Mucosa of stomach (tissue), 1 donor: ENCODE measurements around the gene CYTH4.

Experiments
- H3K27me3 ChIP-seq: one replicate; pipeline ENCODE4 v1.7.0; 2013; ENCODE audit warnings: mild to moderate bottlenecking, low read length; ENCODE audit not compliant: control insufficient read depth, insufficient read depth
- H3K36me3 ChIP-seq: one replicate; pipeline ENCODE4 v1.7.0; 2013; ENCODE audit warnings: low read length; ENCODE audit not compliant: control insufficient read depth, insufficient read depth
- H3K4me1 ChIP-seq: one replicate; pipeline ENCODE4 v1.7.0; 2013; ENCODE audit warnings: mild to moderate bottlenecking, low read length; ENCODE audit not compliant: control insufficient read depth, insufficient read depth
- H3K4me3 ChIP-seq: one replicate; pipeline ENCODE4 v1.7.0; 2013; ENCODE audit warnings: low read length
- H3K9ac ChIP-seq: one replicate; pipeline ENCODE4 v1.7.0; 2013; ENCODE audit warnings: mild to moderate bottlenecking, low read length, moderate library complexity
- H3K9me3 ChIP-seq: one replicate; pipeline ENCODE4 v1.7.0; 2013; ENCODE audit warnings: mild to moderate bottlenecking, low read length, moderate library complexity; ENCODE audit not compliant: control insufficient read depth
- donor health status: Pancreatic carcinoma.

Gene CYTH4

DNA sequence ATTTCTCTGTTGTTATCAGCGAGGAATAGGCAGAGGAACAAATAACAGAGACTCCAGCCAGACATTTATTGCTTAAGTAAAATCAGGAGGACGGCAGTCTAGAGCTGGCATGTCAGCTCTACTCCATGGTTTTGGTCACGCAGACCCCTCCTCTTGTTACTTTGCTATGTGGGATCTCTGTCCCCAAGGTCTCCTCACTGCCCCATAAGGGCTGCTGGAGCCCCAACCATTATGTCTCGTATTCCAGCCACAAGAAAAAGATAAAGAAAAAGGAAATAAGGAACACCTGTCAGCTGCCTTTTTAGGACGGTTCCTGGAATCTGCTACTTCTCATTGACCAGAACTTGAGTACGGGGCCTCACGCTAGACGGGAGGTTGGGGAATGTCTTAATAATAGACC is 74.6 kb downstream of the CYTH4 start:
- Histone ChIP-seq H3K27me3 (peaks cover 3% of the 10 kb centered on the region), H3K4me3 (no peak overlapping the region), H3K36me3 (no peaks in the 10 kb centered on the region), H3K9me3 (no peaks in the 10 kb centered on the region), H3K9ac (no peak overlapping the region), H3K4me1 (no peaks in the 10 kb centered on the region)

- Histone ChIP-seq H3K4me3 (no peak overlapping the region), H3K27me3 (peaks cover 3% of the 10 kb centered on the region), H3K4me1 (no peaks in the 10 kb centered on the region), H3K36me3 (no peaks in the 10 kb centered on the region), H3K9me3 (no peaks in the 10 kb centered on the region), H3K9ac (no peak overlapping the region)
These were observed 75.3 kb downstream of the CYTH4 start for GRCh38 chr22:37357446-37358075.

GRCh38 chr22:37358386-37358785 is 76.1 kb downstream of the CYTH4 start:
- Histone ChIP-seq H3K4me3 (no peak overlapping the region), H3K36me3 (no peaks in the 10 kb centered on the region), H3K27me3 (peaks cover 3% of the 10 kb centered on the region), H3K9me3 (no peaks in the 10 kb centered on the region), H3K9ac (no peak overlapping the region), H3K4me1 (no peaks in the 10 kb centered on the region)

DNA sequence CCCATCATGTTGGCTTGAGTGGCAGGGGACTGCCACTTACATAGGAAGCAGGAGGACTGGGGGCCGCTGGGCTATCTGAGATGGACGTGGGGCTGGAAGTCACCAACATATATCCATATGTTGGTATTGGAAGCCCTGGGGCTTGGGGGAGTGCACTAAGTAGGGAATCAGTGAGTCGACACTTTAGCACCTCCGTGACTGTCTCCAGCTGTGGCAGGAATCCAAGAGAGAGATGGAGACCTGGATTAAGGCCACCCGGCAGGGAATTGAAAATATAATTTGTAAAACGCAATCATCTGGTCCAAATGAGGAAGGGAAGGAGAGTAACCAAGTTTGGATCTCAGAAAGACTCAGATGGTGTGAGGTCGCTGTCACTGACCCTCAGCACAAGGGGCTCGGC is 76.6 kb downstream of the CYTH4 start:
- Histone ChIP-seq H3K27me3 (peaks cover 3% of the 10 kb centered on the region), H3K4me3 (no peak overlapping the region), H3K9ac (no peak overlapping the region), H3K9me3 (no peaks in the 10 kb centered on the region), H3K36me3 (no peaks in the 10 kb centered on the region), H3K4me1 (no peaks in the 10 kb centered on the region)

GRCh38 chr22:37362621-37363020 is 80.3 kb downstream of the CYTH4 start:
- H3K36me3 ChIP-seq, result no peaks in the 10 kb centered on the region
- H3K9me3 ChIP-seq, result no peaks in the 10 kb centered on the region
- no peaks in the 10 kb centered on the region for H3K27me3 ChIP-seq
- H3K4me3 ChIP-seq, result no peak overlapping the region
- H3K9ac ChIP-seq, result no peak overlapping the region
- no peaks in the 10 kb centered on the region for H3K4me1 ChIP-seq

DNA sequence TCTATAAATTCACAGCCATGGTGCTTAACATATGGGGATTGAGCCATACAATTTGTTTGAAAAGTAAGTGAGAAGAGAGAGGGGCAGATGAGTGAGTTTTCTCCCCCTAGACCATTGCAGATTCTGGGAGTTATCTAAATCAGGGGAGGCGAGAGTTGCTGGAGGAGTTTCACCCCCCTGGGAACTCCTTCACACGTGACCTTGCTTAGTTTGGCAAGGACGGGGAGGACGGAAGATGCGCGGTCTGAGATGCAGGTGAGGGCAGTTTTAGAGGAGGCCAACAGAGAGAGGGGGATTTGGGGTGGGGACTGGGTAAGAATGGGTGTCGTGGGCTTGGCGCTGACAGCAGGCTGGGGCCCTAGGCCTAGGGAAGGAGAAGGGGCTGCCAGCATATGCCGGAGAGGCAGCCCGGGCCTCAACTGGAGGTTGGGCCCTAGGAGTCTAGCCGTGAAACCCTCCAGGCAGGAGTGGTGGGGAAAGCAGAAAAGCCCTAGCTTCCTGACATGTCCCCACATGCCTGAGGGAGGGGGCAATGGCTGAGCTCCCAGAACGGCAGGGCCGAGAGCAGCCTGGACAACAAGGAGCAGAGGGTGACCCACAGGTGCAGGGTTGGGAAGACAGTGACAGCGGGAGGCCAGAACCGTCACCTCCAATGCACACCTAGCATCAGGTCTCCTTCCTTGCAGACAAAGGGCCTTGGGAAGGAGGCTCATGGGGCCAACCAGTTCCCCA is 81.1 kb downstream of the CYTH4 start:
- Histone ChIP-seq H3K36me3 (no peaks in the 10 kb centered on the region), H3K4me3 (no peak overlapping the region), H3K4me1 (no peaks in the 10 kb centered on the region), H3K9me3 (no peaks in the 10 kb centered on the region), H3K9ac (no peak overlapping the region), H3K27me3 (no peaks in the 10 kb centered on the region)
